H1 (cell line): Measurements from ENCODE around the gene CCDC178. TPM values are rescaled to one million over a fixed set of nuclear protein-coding genes. Genes with fewer than 3 reads are reported as not detected.

Source experiments
- CTCF ChIA-PET: fragments of 300-600 bp; sonication (Branson Sonifier 250); formaldehyde crosslinking; loops from one replicate; lab custom pipeline; 2021; ENCODE audit not compliant: partially characterized antibody; lab: Charles Lee
- POLR2A ChIA-PET: fragments of 300-600 bp; sonication (Branson Sonifier 250); formaldehyde crosslinking; loops from one replicate; lab custom pipeline; 2021; ENCODE audit warnings: inconsistent platforms; ENCODE audit not compliant: partially characterized antibody; lab: Charles Lee
- DNase-seq, 2 experiments: peaks; one replicate each; pipeline versions ENCODE4 v3.0.0 to v3.0.0-alpha.2; 2010 to 2022; ENCODE audit warnings: low spot score in 2 of 2, low read depth in 1 of 2, mixed read lengths in 1 of 2
- FAIRE-seq: peaks from 2 replicates; lab custom pipeline; 2011; peaks lifted over from hg19 to GRCh38; lab: Jason Lieb, UNC
- H2AFZ ChIP-seq: 2 replicates; pipeline ENCODE4 v1.8.1; 2012; ENCODE audit warnings: low read length, inconsistent platforms
- H2AK5ac ChIP-seq: 2 replicates; pipeline ENCODE4 v1.6.1; 2013; ENCODE audit warnings: low read depth, low read length
- H2BK120ac ChIP-seq: replicated peaks from 2 replicates; pipeline ENCODE3; 2013; ENCODE audit warnings: low read depth, low read length, inconsistent platforms
- H2BK12ac ChIP-seq: 2 replicates; pipeline ENCODE4 v1.6.1; 2013; ENCODE audit warnings: low read depth, low read length
- H2BK15ac ChIP-seq: 2 replicates; pipeline ENCODE4 v1.6.1; 2013; ENCODE audit warnings: low read length
- H2BK20ac ChIP-seq: 2 replicates; pipeline ENCODE4 v1.6.1; 2013; ENCODE audit warnings: low read length
- H2BK5ac ChIP-seq: 2 replicates; pipeline ENCODE4 v1.6.1; 2013; ENCODE audit warnings: low read depth, low read length
- H3K14ac ChIP-seq: 2 replicates; pipeline ENCODE4 v1.6.1; 2013; ENCODE audit warnings: inconsistent platforms; ENCODE audit not compliant: insufficient read length
- H3K18ac ChIP-seq: 2 replicates; pipeline ENCODE4 v1.6.1; 2013; ENCODE audit warnings: low read length; ENCODE audit errors: extremely low read depth
- H3K23ac ChIP-seq: 2 replicates; pipeline ENCODE4 v1.6.1; 2013; ENCODE audit warnings: inconsistent platforms; ENCODE audit not compliant: insufficient read length
- H3K23me2 ChIP-seq: 2 replicates; pipeline ENCODE4 v1.6.1; 2013; ENCODE audit warnings: low read depth, low read length
- H3K27ac ChIP-seq: 2 replicates; pipeline ENCODE4 v1.6.1; 2011; ENCODE audit warnings: low read depth, low read length, inconsistent platforms
- H3K27me3 ChIP-seq, 4 experiments: replicated peaks in 1 of 4; 1 replicate in 1 of 4; 2 replicates in 3 of 4; pipeline versions ENCODE4 v1.6.1 to v1.8.1; 2011 to 2013; ENCODE audit warnings: low read length in 3 of 4, mild to moderate bottlenecking in 3 of 4, inconsistent platforms in 2 of 4, mixed read lengths in 2 of 4, moderate library complexity in 1 of 4; ENCODE audit not compliant: control insufficient read depth in 3 of 4, insufficient read depth in 3 of 4; ENCODE audit errors: extremely low read depth in 1 of 4
- H3K36me3 ChIP-seq, 4 experiments: 2 replicates each; pipeline versions ENCODE4 v1.6.1 to v1.8.1; 2011 to 2013; ENCODE audit warnings: mild to moderate bottlenecking in 4 of 4, low read length in 3 of 4, moderate library complexity in 2 of 4, control low read depth in 1 of 4, inconsistent platforms in 1 of 4; ENCODE audit not compliant: insufficient read depth in 4 of 4, control insufficient read depth in 2 of 4
- H3K4ac ChIP-seq: replicated peaks from 2 replicates; pipeline ENCODE3; 2013; ENCODE audit warnings: low read length, low read depth, mixed read lengths, inconsistent platforms; ENCODE audit not compliant: insufficient read length
- H3K4me1 ChIP-seq, 4 experiments: replicated peaks in 1 of 4; 1 replicate in 1 of 4; 2 replicates in 3 of 4; pipeline versions ENCODE4 v1.6.1 to v1.8.1; 2011 to 2013; ENCODE audit warnings: low read length in 3 of 4, inconsistent platforms in 2 of 4, mixed read lengths in 1 of 4; ENCODE audit not compliant: insufficient read depth in 4 of 4, control insufficient read depth in 3 of 4
- H3K4me2 ChIP-seq, 2 experiments: 2 replicates each; pipeline versions ENCODE4 v1.6.1 to v1.8.1; 2011 to 2013; ENCODE audit warnings: low read depth in 2 of 2, low read length in 2 of 2, control low read depth in 1 of 2, inconsistent platforms in 1 of 2, mild to moderate bottlenecking in 1 of 2; ENCODE audit not compliant: insufficient read depth in 1 of 2
- H3K4me3 ChIP-seq, 4 experiments: fragments of 200-600, 300-600 bp in 1 of 4; sonication (generic), shearing (Covaris generic), sonication (Bioruptor Twin) in 1 of 4; 2 replicates each; pipeline versions ENCODE4 v1.5.1 to v1.8.1; 2011 to 2016; ENCODE audit warnings: low read length in 4 of 4, low read depth in 3 of 4, control low read depth in 2 of 4, inconsistent platforms in 2 of 4, mild to moderate bottlenecking in 2 of 4, mixed read lengths in 1 of 4, moderate library complexity in 1 of 4; ENCODE audit not compliant: insufficient read depth in 2 of 4; ENCODE audit errors: extremely low read depth in 1 of 4
- H3K56ac ChIP-seq: replicated peaks from 2 replicates; pipeline ENCODE3; 2013; ENCODE audit warnings: low read depth, mild to moderate bottlenecking, mixed read lengths, low read length, inconsistent platforms; ENCODE audit not compliant: insufficient read length
- H3K79me1 ChIP-seq: 2 replicates; pipeline ENCODE4 v1.6.1; 2013; ENCODE audit warnings: low read depth, low read length, control low read depth
- H3K79me2 ChIP-seq, 2 experiments: 2 replicates each; pipeline versions ENCODE4 v1.6.1 to v1.8.1; 2012 to 2013; ENCODE audit warnings: low read length in 2 of 2, mild to moderate bottlenecking in 2 of 2, inconsistent platforms in 1 of 2; ENCODE audit not compliant: insufficient read depth in 2 of 2, control insufficient read depth in 1 of 2
- H3K9ac ChIP-seq, 4 experiments: replicated peaks in 1 of 4; 1 replicate in 1 of 4; 2 replicates in 3 of 4; pipeline versions ENCODE4 v1.6.1 to v1.8.1; 2011 to 2013; ENCODE audit warnings: low read depth in 3 of 4, low read length in 3 of 4, control low read depth in 2 of 4, mild to moderate bottlenecking in 2 of 4, moderate library complexity in 2 of 4, inconsistent platforms in 1 of 4; ENCODE audit errors: extremely low read depth in 1 of 4
- H3K9me3 ChIP-seq, 2 experiments: 2 replicates each; pipeline versions ENCODE4 v1.6.1 to v1.8.1; 2012 to 2013; ENCODE audit warnings: mild to moderate bottlenecking in 2 of 2, moderate library complexity in 2 of 2, control low read depth in 1 of 2, inconsistent platforms in 1 of 2, low read depth in 1 of 2, low read length in 1 of 2, mixed read lengths in 1 of 2; ENCODE audit not compliant: insufficient read depth in 2 of 2
- H4K20me1 ChIP-seq, 2 experiments: replicated peaks in 1 of 2; 2 replicates each; pipeline versions ENCODE3 to v1.8.1; 2011 to 2013; ENCODE audit warnings: inconsistent platforms in 2 of 2, low read length in 2 of 2, mild to moderate bottlenecking in 1 of 2; ENCODE audit not compliant: insufficient read depth in 2 of 2, control insufficient read depth in 1 of 2
- H4K5ac ChIP-seq: 2 replicates; pipeline ENCODE4 v1.6.1; 2013; ENCODE audit warnings: low read length, low read depth, mixed read lengths, inconsistent platforms; ENCODE audit not compliant: insufficient read length
- H4K8ac ChIP-seq: 2 replicates; pipeline ENCODE4 v1.8.0; 2013; ENCODE audit warnings: mild to moderate bottlenecking, moderate library complexity, low read length, inconsistent platforms; ENCODE audit not compliant: insufficient read depth; ENCODE audit errors: extremely low read depth
- H4K91ac ChIP-seq: replicated peaks from 2 replicates; pipeline ENCODE3; 2013; ENCODE audit warnings: low read length, mixed read lengths, inconsistent platforms; ENCODE audit not compliant: insufficient read length
- BRCA1 ChIP-seq: IDR thresholded peaks from 2 replicates; pipeline ENCODE4 v1.6.1; 2012; ENCODE audit warnings: low read depth, low read length, improper control_type of control experiment
- CHD1 ChIP-seq: IDR thresholded peaks from 2 replicates; pipeline ENCODE4 v1.6.1; 2012; ENCODE audit warnings: low read depth, low read length, improper control_type of control experiment
- EP300 ChIP-seq, 2 experiments: IDR thresholded peaks; 1 replicate in 1 of 2; 2 replicates in 1 of 2; pipeline ENCODE4 v1.6.1; 2011 to 2012; ENCODE audit warnings: low read depth in 2 of 2, low read length in 2 of 2, mild to moderate bottlenecking in 2 of 2, borderline replicate concordance in 1 of 2, inconsistent platforms in 1 of 2, moderate library complexity in 1 of 2
- GTF2F1 ChIP-seq: IDR thresholded peaks from 2 replicates; pipeline ENCODE4 v1.6.1; 2012; ENCODE audit warnings: low read depth, low read length, improper control_type of control experiment, borderline replicate concordance
- NANOG ChIP-seq: IDR thresholded peaks from 2 replicates; pipeline ENCODE4 v1.6.1; 2011; ENCODE audit warnings: low read length, low read depth, mild to moderate bottlenecking, inconsistent platforms; ENCODE audit not compliant: insufficient read depth, poor library complexity, severe bottlenecking
- POLR2A ChIP-seq, 2 experiments: IDR thresholded peaks; 1 replicate in 1 of 2; 2 replicates in 1 of 2; pipeline ENCODE4 v1.6.1; 2011; ENCODE audit warnings: low read depth in 2 of 2, low read length in 2 of 2, mild to moderate bottlenecking in 2 of 2; ENCODE audit errors: control extremely low read depth in 1 of 2
- SAP30 ChIP-seq: fragments of 300-600 bp; sonication (generic); IDR thresholded peaks from 2 replicates; pipeline ENCODE4 v1.7.1; 2012; ENCODE audit warnings: low read length, moderate library complexity, mild to moderate bottlenecking, inconsistent platforms; ENCODE audit not compliant: insufficient read depth, insufficient replicate concordance
- SP4 ChIP-seq: IDR thresholded peaks from 2 replicates; pipeline ENCODE4 v1.6.1; 2012; ENCODE audit warnings: low read length, inconsistent platforms
- SRF ChIP-seq: IDR thresholded peaks from 2 replicates; pipeline ENCODE4 v1.6.1; 2011; ENCODE audit warnings: mild to moderate bottlenecking, low read depth, low read length, moderate library complexity
- SUZ12 ChIP-seq: fragments of 200-600 bp; sonication (generic); IDR thresholded peaks from 2 replicates; pipeline ENCODE4 v1.6.1; 2012; ENCODE audit warnings: mild to moderate bottlenecking, inconsistent platforms, low read length, moderate library complexity, mixed read lengths
- TAF7 ChIP-seq: optimal IDR thresholded peaks from 2 replicates; pipeline ENCODE3; 2011; ENCODE audit warnings: low read depth, mild to moderate bottlenecking, inconsistent platforms, low read length, moderate library complexity, borderline replicate concordance
- TBP ChIP-seq: IDR thresholded peaks from 2 replicates; pipeline ENCODE4 v1.6.1; 2011; ENCODE audit warnings: low read depth, low read length, improper control_type of control experiment
- polyA plus RNA-seq, 7 experiments: library from polyadenylated mRNA; depleted of rRNA in 3 of 7; stranded (reverse) in 5 of 7; unstranded in 2 of 7; fragments of >200 nt in 5 of 7; fragments of 200-250 nt in 2 of 7; gene quantifications; 1 replicate in 5 of 7; 2 replicates in 1 of 7; 4 replicates in 1 of 7; pipeline versions ENCODE4 v1.2.1 to v1.2.3, GENCODE V29; 2011 to 2013; ENCODE audit warnings: missing spikeins in 2 of 7, mixed read lengths in 2 of 7
- total RNA-seq: library from RNA; stranded (reverse); fragmentation: NEBNext Ultra II Directional; extraction: Animal tissue kit (Norgen Biotek cat#: 25700); gene quantifications from 2 replicates; pipeline ENCODE4 v1.2.1, GENCODE V29; 2021
- TF ChIP-seq, protein P1 (sequence below): IDR thresholded peaks from 2 replicates; pipeline ENCODE4 v1.6.1; 2012; ENCODE audit warnings: inconsistent platforms

CCDC178 gene
- total and polyA plus RNA-seq, 2 of the 8 experiments (the other 6 are each of a cell fraction or from before 2014, with no cell fraction given), result not detected

GRCh38 chr18:32975501-32975900 lies 465.0 kb downstream of the CCDC178 start:
- no peak overlapping the region for H4K8ac ChIP-seq
- H3K4me2 ChIP-seq, result no peak overlapping the region
- H2BK120ac ChIP-seq, result no peak overlapping the region
- H2AFZ ChIP-seq, result no peak overlapping the region
- H3K36me3 ChIP-seq, result no peaks in the 10 kb centered on the region
- no peak for TF ChIP-seq SRF
- no peak for TF ChIP-seq GTF2F1
- TF ChIP-seq, protein P1, sequence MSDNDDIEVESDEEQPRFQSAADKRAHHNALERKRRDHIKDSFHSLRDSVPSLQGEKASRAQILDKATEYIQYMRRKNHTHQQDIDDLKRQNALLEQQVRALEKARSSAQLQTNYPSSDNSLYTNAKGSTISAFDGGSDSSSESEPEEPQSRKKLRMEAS, result no peak
- no peak for TF ChIP-seq TAF7
- TF ChIP-seq TBP, result no peak
- TF ChIP-seq BRCA1, result no peak
- TF ChIP-seq POLR2A (IDR thresholded peaks at IDR 0.05; ENCODE audit: control extremely low read depth in 1 of 2, low read depth in 2 of 2, low read length in 2 of 2), result no peak
- TF ChIP-seq CHD1, result no peak
- no peak for TF ChIP-seq EP300 (IDR thresholded peaks at IDR 0.05; ENCODE audit: borderline replicate concordance in 1 of 2, low read depth in 2 of 2, low read length in 2 of 2)
- TF ChIP-seq NANOG, result no peak
- TF ChIP-seq SUZ12, result no peak
- TF ChIP-seq SP4, result no peak
- TF ChIP-seq SAP30, result no peak
- H3K79me1 ChIP-seq, result no peaks in the 10 kb centered on the region
- no peaks in the 10 kb centered on the region for H3K79me2 ChIP-seq
- no peak for DNase-seq
- H2BK12ac ChIP-seq, result no peak overlapping the region
- H3K4me1 ChIP-seq, result no peaks in the 10 kb centered on the region
- no peaks in the 10 kb centered on the region for H4K20me1 ChIP-seq
- H3K4ac ChIP-seq, result no peak overlapping the region
- no peak overlapping the region for H2BK5ac ChIP-seq
- CTCF ChIA-PET, result no interaction called here
- no peak overlapping the region for H3K18ac ChIP-seq
- no peak overlapping the region for H2BK20ac ChIP-seq
- no peak overlapping the region for H3K56ac ChIP-seq
- no peaks in the 10 kb centered on the region for H3K23me2 ChIP-seq
- no peak overlapping the region for H4K5ac ChIP-seq
- no peaks in the 10 kb centered on the region for H3K27me3 ChIP-seq
- H3K9me3 ChIP-seq, result no peaks in the 10 kb centered on the region
- FAIRE-seq, result no peak
- no peak overlapping the region for H4K91ac ChIP-seq
- no peak overlapping the region for H3K14ac ChIP-seq
- H2BK15ac ChIP-seq, result no peak overlapping the region
- no peak overlapping the region for H3K23ac ChIP-seq
- POLR2A ChIA-PET, result no interaction called here
- no peak overlapping the region for H3K9ac ChIP-seq
- H2AK5ac ChIP-seq, result no peak overlapping the region
- H3K4me3 ChIP-seq, result no peak overlapping the region
- H3K27ac ChIP-seq, result no peak overlapping the region
